H1 (cell line): ENCODE data around the gene MRM1. TPM values are rescaled to one million over a fixed set of nuclear protein-coding genes. Genes with fewer than 3 reads are reported as not detected.

ENCODE experiments used
- CTCF ChIA-PET: fragments of 300-600 bp; sonication (Branson Sonifier 250); formaldehyde crosslinking; loops from one replicate; lab custom pipeline; 2021; ENCODE audit not compliant: partially characterized antibody; lab: Charles Lee
- POLR2A ChIA-PET: fragments of 300-600 bp; sonication (Branson Sonifier 250); formaldehyde crosslinking; loops from one replicate; lab custom pipeline; 2021; ENCODE audit warnings: inconsistent platforms; ENCODE audit not compliant: partially characterized antibody; lab: Charles Lee
- DNase-seq, 2 experiments: peaks; one replicate each; pipeline versions ENCODE4 v3.0.0 to v3.0.0-alpha.2; 2010 to 2022; ENCODE audit warnings: low spot score in 2 of 2, low read depth in 1 of 2, mixed read lengths in 1 of 2
- FAIRE-seq: peaks from 2 replicates; lab custom pipeline; 2011; peaks lifted over from hg19 to GRCh38; lab: Jason Lieb, UNC
- H2AFZ ChIP-seq: 2 replicates; pipeline ENCODE4 v1.8.1; 2012; ENCODE audit warnings: low read length, inconsistent platforms
- H2AK5ac ChIP-seq: 2 replicates; pipeline ENCODE4 v1.6.1; 2013; ENCODE audit warnings: low read depth, low read length
- H2BK120ac ChIP-seq: replicated peaks from 2 replicates; pipeline ENCODE3; 2013; ENCODE audit warnings: low read depth, low read length, inconsistent platforms
- H2BK12ac ChIP-seq: 2 replicates; pipeline ENCODE4 v1.6.1; 2013; ENCODE audit warnings: low read depth, low read length
- H2BK15ac ChIP-seq: 2 replicates; pipeline ENCODE4 v1.6.1; 2013; ENCODE audit warnings: low read length
- H2BK20ac ChIP-seq: 2 replicates; pipeline ENCODE4 v1.6.1; 2013; ENCODE audit warnings: low read length
- H2BK5ac ChIP-seq: 2 replicates; pipeline ENCODE4 v1.6.1; 2013; ENCODE audit warnings: low read depth, low read length
- H3K14ac ChIP-seq: 2 replicates; pipeline ENCODE4 v1.6.1; 2013; ENCODE audit warnings: inconsistent platforms; ENCODE audit not compliant: insufficient read length
- H3K18ac ChIP-seq: 2 replicates; pipeline ENCODE4 v1.6.1; 2013; ENCODE audit warnings: low read length; ENCODE audit errors: extremely low read depth
- H3K23ac ChIP-seq: 2 replicates; pipeline ENCODE4 v1.6.1; 2013; ENCODE audit warnings: inconsistent platforms; ENCODE audit not compliant: insufficient read length
- H3K23me2 ChIP-seq: 2 replicates; pipeline ENCODE4 v1.6.1; 2013; ENCODE audit warnings: low read depth, low read length
- H3K27ac ChIP-seq: 2 replicates; pipeline ENCODE4 v1.6.1; 2011; ENCODE audit warnings: low read depth, low read length, inconsistent platforms
- H3K27me3 ChIP-seq, 4 experiments: replicated peaks in 1 of 4; 1 replicate in 1 of 4; 2 replicates in 3 of 4; pipeline versions ENCODE4 v1.6.1 to v1.8.1; 2011 to 2013; ENCODE audit warnings: low read length in 3 of 4, mild to moderate bottlenecking in 3 of 4, inconsistent platforms in 2 of 4, mixed read lengths in 2 of 4, moderate library complexity in 1 of 4; ENCODE audit not compliant: control insufficient read depth in 3 of 4, insufficient read depth in 3 of 4; ENCODE audit errors: extremely low read depth in 1 of 4
- H3K36me3 ChIP-seq, 4 experiments: 2 replicates each; pipeline versions ENCODE4 v1.6.1 to v1.8.1; 2011 to 2013; ENCODE audit warnings: mild to moderate bottlenecking in 4 of 4, low read length in 3 of 4, moderate library complexity in 2 of 4, control low read depth in 1 of 4, inconsistent platforms in 1 of 4; ENCODE audit not compliant: insufficient read depth in 4 of 4, control insufficient read depth in 2 of 4
- H3K4ac ChIP-seq: replicated peaks from 2 replicates; pipeline ENCODE3; 2013; ENCODE audit warnings: low read length, low read depth, mixed read lengths, inconsistent platforms; ENCODE audit not compliant: insufficient read length
- H3K4me1 ChIP-seq, 4 experiments: replicated peaks in 1 of 4; 1 replicate in 1 of 4; 2 replicates in 3 of 4; pipeline versions ENCODE4 v1.6.1 to v1.8.1; 2011 to 2013; ENCODE audit warnings: low read length in 3 of 4, inconsistent platforms in 2 of 4, mixed read lengths in 1 of 4; ENCODE audit not compliant: insufficient read depth in 4 of 4, control insufficient read depth in 3 of 4
- H3K4me2 ChIP-seq, 2 experiments: 2 replicates each; pipeline versions ENCODE4 v1.6.1 to v1.8.1; 2011 to 2013; ENCODE audit warnings: low read depth in 2 of 2, low read length in 2 of 2, control low read depth in 1 of 2, inconsistent platforms in 1 of 2, mild to moderate bottlenecking in 1 of 2; ENCODE audit not compliant: insufficient read depth in 1 of 2
- H3K4me3 ChIP-seq, 4 experiments: fragments of 200-600, 300-600 bp in 1 of 4; sonication (generic), shearing (Covaris generic), sonication (Bioruptor Twin) in 1 of 4; 2 replicates each; pipeline versions ENCODE4 v1.5.1 to v1.8.1; 2011 to 2016; ENCODE audit warnings: low read length in 4 of 4, low read depth in 3 of 4, control low read depth in 2 of 4, inconsistent platforms in 2 of 4, mild to moderate bottlenecking in 2 of 4, mixed read lengths in 1 of 4, moderate library complexity in 1 of 4; ENCODE audit not compliant: insufficient read depth in 2 of 4; ENCODE audit errors: extremely low read depth in 1 of 4
- H3K56ac ChIP-seq: replicated peaks from 2 replicates; pipeline ENCODE3; 2013; ENCODE audit warnings: low read depth, mild to moderate bottlenecking, mixed read lengths, low read length, inconsistent platforms; ENCODE audit not compliant: insufficient read length
- H3K79me1 ChIP-seq: 2 replicates; pipeline ENCODE4 v1.6.1; 2013; ENCODE audit warnings: low read depth, low read length, control low read depth
- H3K79me2 ChIP-seq, 2 experiments: 2 replicates each; pipeline versions ENCODE4 v1.6.1 to v1.8.1; 2012 to 2013; ENCODE audit warnings: low read length in 2 of 2, mild to moderate bottlenecking in 2 of 2, inconsistent platforms in 1 of 2; ENCODE audit not compliant: insufficient read depth in 2 of 2, control insufficient read depth in 1 of 2
- H3K9ac ChIP-seq, 4 experiments: replicated peaks in 1 of 4; 1 replicate in 1 of 4; 2 replicates in 3 of 4; pipeline versions ENCODE4 v1.6.1 to v1.8.1; 2011 to 2013; ENCODE audit warnings: low read depth in 3 of 4, low read length in 3 of 4, control low read depth in 2 of 4, mild to moderate bottlenecking in 2 of 4, moderate library complexity in 2 of 4, inconsistent platforms in 1 of 4; ENCODE audit errors: extremely low read depth in 1 of 4
- H3K9me3 ChIP-seq, 2 experiments: 2 replicates each; pipeline versions ENCODE4 v1.6.1 to v1.8.1; 2012 to 2013; ENCODE audit warnings: mild to moderate bottlenecking in 2 of 2, moderate library complexity in 2 of 2, control low read depth in 1 of 2, inconsistent platforms in 1 of 2, low read depth in 1 of 2, low read length in 1 of 2, mixed read lengths in 1 of 2; ENCODE audit not compliant: insufficient read depth in 2 of 2
- H4K20me1 ChIP-seq, 2 experiments: replicated peaks in 1 of 2; 2 replicates each; pipeline versions ENCODE3 to v1.8.1; 2011 to 2013; ENCODE audit warnings: inconsistent platforms in 2 of 2, low read length in 2 of 2, mild to moderate bottlenecking in 1 of 2; ENCODE audit not compliant: insufficient read depth in 2 of 2, control insufficient read depth in 1 of 2
- H4K5ac ChIP-seq: 2 replicates; pipeline ENCODE4 v1.6.1; 2013; ENCODE audit warnings: low read length, low read depth, mixed read lengths, inconsistent platforms; ENCODE audit not compliant: insufficient read length
- H4K8ac ChIP-seq: 2 replicates; pipeline ENCODE4 v1.8.0; 2013; ENCODE audit warnings: mild to moderate bottlenecking, moderate library complexity, low read length, inconsistent platforms; ENCODE audit not compliant: insufficient read depth; ENCODE audit errors: extremely low read depth
- H4K91ac ChIP-seq: replicated peaks from 2 replicates; pipeline ENCODE3; 2013; ENCODE audit warnings: low read length, mixed read lengths, inconsistent platforms; ENCODE audit not compliant: insufficient read length
- CBX5 ChIP-seq: fragments of 300-800, 300-1000 bp; sonication (generic); IDR thresholded peaks from 2 replicates; pipeline ENCODE4 v1.7.1; 2016; ENCODE audit warnings: antibody characterized with exemption, low read length, low read depth
- CHD1 ChIP-seq: IDR thresholded peaks from 2 replicates; pipeline ENCODE4 v1.6.1; 2012; ENCODE audit warnings: low read depth, low read length, improper control_type of control experiment
- EP300 ChIP-seq, 2 experiments: IDR thresholded peaks; 1 replicate in 1 of 2; 2 replicates in 1 of 2; pipeline ENCODE4 v1.6.1; 2011 to 2012; ENCODE audit warnings: low read depth in 2 of 2, low read length in 2 of 2, mild to moderate bottlenecking in 2 of 2, borderline replicate concordance in 1 of 2, inconsistent platforms in 1 of 2, moderate library complexity in 1 of 2
- MAX ChIP-seq: IDR thresholded peaks from 2 replicates; pipeline ENCODE4 v1.6.1; 2012; ENCODE audit warnings: inconsistent platforms
- RAD21 ChIP-seq, 2 experiments: IDR thresholded peaks in 1 of 2; conservative IDR thresholded peaks in 1 of 2; 2 replicates each; pipeline ENCODE4 v1.6.1; 2011; ENCODE audit warnings: low read depth in 2 of 2, low read length in 2 of 2, improper control_type of control experiment in 1 of 2, inconsistent platforms in 1 of 2, mild to moderate bottlenecking in 1 of 2, moderate library complexity in 1 of 2
- RBBP5 ChIP-seq: IDR thresholded peaks from 2 replicates; pipeline ENCODE4 v1.7.1; 2012; ENCODE audit warnings: low read depth, mild to moderate bottlenecking, inconsistent platforms, low read length, moderate library complexity, borderline replicate concordance
- SP4 ChIP-seq: IDR thresholded peaks from 2 replicates; pipeline ENCODE4 v1.6.1; 2012; ENCODE audit warnings: low read length, inconsistent platforms
- TAF7 ChIP-seq: optimal IDR thresholded peaks from 2 replicates; pipeline ENCODE3; 2011; ENCODE audit warnings: low read depth, mild to moderate bottlenecking, inconsistent platforms, low read length, moderate library complexity, borderline replicate concordance
- TCF12 ChIP-seq: IDR thresholded peaks from 2 replicates; pipeline ENCODE4 v1.6.1; 2011; ENCODE audit warnings: low read depth, mild to moderate bottlenecking, low read length
- TEAD4 ChIP-seq: IDR thresholded peaks from 2 replicates; pipeline ENCODE4 v1.6.1; 2012; ENCODE audit warnings: low read depth, low read length, inconsistent platforms, mixed read lengths
- WGBS, 2 experiments: shearing (Covaris generic) in 1 of 2; methylation state at CpG; one replicate each; pipeline versions ENCODE4 v1.1.6 to v1.1.7; 2013 to 2015; ENCODE audit warnings: low lambda C conversion rate in 2 of 2, mixed read lengths in 2 of 2, inconsistent platforms in 1 of 2, low coverage in 1 of 2, missing lambda C conversion rate in 1 of 2; ENCODE audit not compliant: insufficient replicate concordance in 2 of 2, insufficient coverage in 1 of 2, insufficient read length in 1 of 2; ENCODE audit errors: extremely low coverage in 1 of 2, missing lambda C conversion rate in 1 of 2; 5-methylcytosine and 5-hydroxymethylcytosine counted together
- polyA plus RNA-seq, 7 experiments: library from polyadenylated mRNA; depleted of rRNA in 3 of 7; stranded (reverse) in 5 of 7; unstranded in 2 of 7; fragments of >200 nt in 5 of 7; fragments of 200-250 nt in 2 of 7; gene quantifications; 1 replicate in 5 of 7; 2 replicates in 1 of 7; 4 replicates in 1 of 7; pipeline versions ENCODE4 v1.2.1 to v1.2.3, GENCODE V29; 2011 to 2013; ENCODE audit warnings: missing spikeins in 2 of 7, mixed read lengths in 2 of 7
- total RNA-seq: library from RNA; stranded (reverse); fragmentation: NEBNext Ultra II Directional; extraction: Animal tissue kit (Norgen Biotek cat#: 25700); gene quantifications from 2 replicates; pipeline ENCODE4 v1.2.1, GENCODE V29; 2021

The MRM1 gene
- total and polyA plus RNA-seq, 2 of the 8 experiments (the other 6 are each of a cell fraction or from before 2014, with no cell fraction given), result 9.9 to 11.2 TPM

GRCh38 chr17:36602924-36603384, 1.6 kb downstream of the MRM1 start:
- H3K79me1 ChIP-seq, result peaks cover 8% of the 10 kb centered on the region
- H3K18ac ChIP-seq, result no peak overlapping the region
- peaks cover 2 to 28% of the 10 kb centered on the region in 2 experiments; a peak in 2 of 4 replicates for H3K79me2 ChIP-seq
- peaks cover 10% of the 10 kb centered on the region for H3K23me2 ChIP-seq
- DNase-seq (peak in 1 of 2 experiments; percentile 79), FAIRE-seq (no peak)
- H3K56ac ChIP-seq, result no peak overlapping the region
- H3K23ac ChIP-seq, result no peak overlapping the region
- no peak overlapping the region for H2BK5ac ChIP-seq
- H2BK12ac ChIP-seq, result no peak overlapping the region
- ChIA-PET CTCF (interaction anchor here (0.6 to 5.6 kb wide), 32 partner anchors 10 to 861 kb away, joined by 3 to 84 read pairs (median 4); partner anchors contain the start of genes AATF and DHRS11), POLR2A (interaction anchor here (0.7 to 5.0 kb wide), 5 partner anchors 11 to 69 kb away, joined by 3 to 55 read pairs (median 4); partner anchors contain the start of genes DHRS11, MYO19 and PIGW)
- H4K8ac ChIP-seq, result no peak overlapping the region
- 5% methylated on average over 5 of the region's 5 CpGs; no CpG with 5 or more reads in 1 of the 2 experiments for whole genome bisulfite sequencing, 2 experiments
- peaks cover 3 to 15% (median 9%) of the 10 kb centered on the region in 4 experiments for H3K4me1 ChIP-seq
- no peak overlapping the region for H2BK20ac ChIP-seq
- H2BK15ac ChIP-seq, result no peak overlapping the region
- H3K14ac ChIP-seq, result no peak overlapping the region
- H4K91ac ChIP-seq, result no peak overlapping the region
- H3K4me3 ChIP-seq, result peak overlapping the region; percentile 75 to 94 (median 86)
- no peak overlapping the region for H4K5ac ChIP-seq
- no peak overlapping the region for H2AK5ac ChIP-seq
- peak overlapping the region; percentile 91 to 95 for H3K4me2 ChIP-seq
- peaks cover 2 to 3% of the 10 kb centered on the region in 2 experiments for H4K20me1 ChIP-seq
- H3K4ac ChIP-seq, result no peak overlapping the region
- H3K36me3 ChIP-seq, result peaks cover 0 to 3% (median under 1%) of the 10 kb centered on the region in 4 experiments; a peak in 1 of 8 replicates
- 0 out of 7 replicates have a peak overlapping the region, but pooled peaks of 2 of the 4 experiments have one; percentile 79 to 81 for H3K9ac ChIP-seq
- no peak overlapping the region for H2BK120ac ChIP-seq
- no peak overlapping the region for H2AFZ ChIP-seq
- H3K9me3 ChIP-seq, result no peaks in the 10 kb centered on the region
- no peaks in the 10 kb centered on the region for H3K27me3 ChIP-seq
- no peak overlapping the region for H3K27ac ChIP-seq
- TF ChIP-seq RAD21 (IDR thresholded peaks at IDR 0.05 in 1 of 2, conservative IDR thresholded peaks at IDR 0.05 in 1 of 2; ENCODE audit: low read depth in 2 of 2, low read length in 2 of 2), result peak; percentile 81 to 84
- no peak for TF ChIP-seq RBBP5
- no peak for TF ChIP-seq CBX5
- no peak for TF ChIP-seq TCF12
- no peak for TF ChIP-seq SP4
- no peak for TF ChIP-seq TEAD4
- TF ChIP-seq CHD1, result no peak
- no peak for TF ChIP-seq MAX
- TF ChIP-seq TAF7, result no peak
- TF ChIP-seq EP300 (IDR thresholded peaks at IDR 0.05; ENCODE audit: borderline replicate concordance in 1 of 2, low read depth in 2 of 2, low read length in 2 of 2), result no peak
